Liver (tissue), 3 donors: Measurements from ENCODE around the gene KRT86.

ENCODE experiments used
- EGR1 ChIP-seq, 2 donors: IDR thresholded peaks; 2 replicates each; pipeline ENCODE4 v1.6.1; 2016 to 2018; ENCODE audit warnings: antibody characterized with exemption in 2 of 2, low read depth in 2 of 2
- GABPA ChIP-seq, 2 donors: IDR thresholded peaks in 1 of 2; conservative IDR thresholded peaks in 1 of 2; 2 replicates each; pipeline ENCODE4 v1.6.1; 2016; ENCODE audit warnings: antibody characterized with exemption in 2 of 2, mild to moderate bottlenecking in 1 of 2, moderate library complexity in 1 of 2
- JUND ChIP-seq, 2 donors: IDR thresholded peaks; 2 replicates each; pipeline ENCODE4 v1.6.1; 2016; ENCODE audit warnings: antibody characterized with exemption in 2 of 2
- RAD21 ChIP-seq, 2 donors: IDR thresholded peaks; 2 replicates each; pipeline ENCODE4 v1.6.1; 2016; ENCODE audit warnings: antibody characterized with exemption in 2 of 2, mild to moderate bottlenecking in 2 of 2
- SP1 ChIP-seq: IDR thresholded peaks from 2 replicates; pipeline ENCODE4 v1.6.1; 2018; ENCODE audit warnings: antibody characterized with exemption, mild to moderate bottlenecking
- TAF1 ChIP-seq: conservative IDR thresholded peaks from 2 replicates; pipeline ENCODE4 v1.6.1; 2016; ENCODE audit warnings: antibody characterized with exemption, mild to moderate bottlenecking
- YY1 ChIP-seq: IDR thresholded peaks from 2 replicates; pipeline ENCODE4 v1.6.1; 2016; ENCODE audit warnings: antibody characterized with exemption, mild to moderate bottlenecking
- TF ChIP-seq, protein P1 (sequence below): fragments of 150-350 bp; IDR thresholded peaks from 2 replicates; pipeline ENCODE4 v1.5.1; 2017; ENCODE audit warnings: improper control_type of control experiment, low read depth, low read length; ENCODE audit not compliant: missing input control
- TF ChIP-seq, protein P2 (sequence below): IDR thresholded peaks from 2 replicates; pipeline ENCODE4 v1.6.1; 2016; ENCODE audit warnings: antibody characterized with exemption
- TF ChIP-seq, protein P3 (sequence below): IDR thresholded peaks from 2 replicates; pipeline ENCODE4 v1.6.1; 2016; ENCODE audit warnings: antibody characterized with exemption, mild to moderate bottlenecking
- donor health status: healthy.
- donor health status: healthy.

DNA sequence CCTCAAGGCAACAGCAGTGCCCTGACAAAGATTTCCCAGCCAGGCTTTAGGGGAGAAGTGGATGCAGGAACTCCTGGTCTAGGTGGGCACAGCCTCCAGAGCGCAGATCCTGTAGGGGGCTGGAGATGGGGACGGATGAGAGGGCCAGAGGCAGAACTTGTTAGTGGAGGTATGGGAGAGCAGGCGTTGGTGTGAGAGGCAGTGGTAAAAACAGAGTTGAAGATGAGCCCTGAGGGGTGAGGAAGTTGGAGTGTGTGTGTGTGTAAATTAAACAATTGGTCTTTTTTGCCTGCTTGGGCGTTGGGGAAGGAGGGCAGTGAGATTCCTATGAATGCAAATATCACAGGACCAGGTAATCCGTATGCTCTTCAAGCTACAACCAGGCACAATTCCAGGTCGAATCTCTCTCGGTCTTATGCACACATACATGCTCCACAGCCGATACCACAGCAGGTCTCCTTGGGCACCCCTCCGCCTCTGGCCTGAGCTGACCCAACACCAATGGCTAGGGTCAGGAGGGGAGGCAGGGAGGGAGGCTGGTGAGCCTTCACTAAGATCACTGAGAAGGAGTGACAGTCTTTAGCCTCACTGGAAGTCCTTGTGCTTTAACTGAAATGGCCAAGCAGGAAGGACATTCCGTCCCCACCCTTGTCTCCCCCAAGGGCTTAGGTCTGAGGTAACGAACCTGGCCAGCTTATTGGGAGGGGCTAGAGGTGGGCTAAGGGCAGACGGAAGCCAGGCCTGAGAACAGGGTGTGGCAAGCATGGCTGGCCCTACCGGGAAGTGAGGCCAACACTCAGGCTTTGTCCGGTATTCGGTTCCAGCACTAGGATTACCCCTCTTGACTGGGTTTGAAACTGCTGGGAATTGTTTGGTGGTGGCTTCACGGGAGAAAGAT, 42.9 kb upstream of the KRT86 start:
- TF ChIP-seq, protein P1, sequence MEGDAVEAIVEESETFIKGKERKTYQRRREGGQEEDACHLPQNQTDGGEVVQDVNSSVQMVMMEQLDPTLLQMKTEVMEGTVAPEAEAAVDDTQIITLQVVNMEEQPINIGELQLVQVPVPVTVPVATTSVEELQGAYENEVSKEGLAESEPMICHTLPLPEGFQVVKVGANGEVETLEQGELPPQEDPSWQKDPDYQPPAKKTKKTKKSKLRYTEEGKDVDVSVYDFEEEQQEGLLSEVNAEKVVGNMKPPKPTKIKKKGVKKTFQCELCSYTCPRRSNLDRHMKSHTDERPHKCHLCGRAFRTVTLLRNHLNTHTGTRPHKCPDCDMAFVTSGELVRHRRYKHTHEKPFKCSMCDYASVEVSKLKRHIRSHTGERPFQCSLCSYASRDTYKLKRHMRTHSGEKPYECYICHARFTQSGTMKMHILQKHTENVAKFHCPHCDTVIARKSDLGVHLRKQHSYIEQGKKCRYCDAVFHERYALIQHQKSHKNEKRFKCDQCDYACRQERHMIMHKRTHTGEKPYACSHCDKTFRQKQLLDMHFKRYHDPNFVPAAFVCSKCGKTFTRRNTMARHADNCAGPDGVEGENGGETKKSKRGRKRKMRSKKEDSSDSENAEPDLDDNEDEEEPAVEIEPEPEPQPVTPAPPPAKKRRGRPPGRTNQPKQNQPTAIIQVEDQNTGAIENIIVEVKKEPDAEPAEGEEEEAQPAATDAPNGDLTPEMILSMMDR, result no peak
- no peak for TF ChIP-seq YY1
- no peak for TF ChIP-seq TAF1
- TF ChIP-seq GABPA (IDR thresholded peaks at IDR 0.05 in 1 of 2, conservative IDR thresholded peaks at IDR 0.05 in 1 of 2), result no peak
- no peak for TF ChIP-seq EGR1 (IDR thresholded peaks at IDR 0.05; ENCODE audit: low read depth in 2 of 2)
- TF ChIP-seq RAD21 (IDR thresholded peaks at IDR 0.05), result no peak
- no peak for TF ChIP-seq SP1
- TF ChIP-seq, protein P2, sequence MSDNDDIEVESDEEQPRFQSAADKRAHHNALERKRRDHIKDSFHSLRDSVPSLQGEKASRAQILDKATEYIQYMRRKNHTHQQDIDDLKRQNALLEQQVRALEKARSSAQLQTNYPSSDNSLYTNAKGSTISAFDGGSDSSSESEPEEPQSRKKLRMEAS, result no peak
- TF ChIP-seq, protein P3, sequence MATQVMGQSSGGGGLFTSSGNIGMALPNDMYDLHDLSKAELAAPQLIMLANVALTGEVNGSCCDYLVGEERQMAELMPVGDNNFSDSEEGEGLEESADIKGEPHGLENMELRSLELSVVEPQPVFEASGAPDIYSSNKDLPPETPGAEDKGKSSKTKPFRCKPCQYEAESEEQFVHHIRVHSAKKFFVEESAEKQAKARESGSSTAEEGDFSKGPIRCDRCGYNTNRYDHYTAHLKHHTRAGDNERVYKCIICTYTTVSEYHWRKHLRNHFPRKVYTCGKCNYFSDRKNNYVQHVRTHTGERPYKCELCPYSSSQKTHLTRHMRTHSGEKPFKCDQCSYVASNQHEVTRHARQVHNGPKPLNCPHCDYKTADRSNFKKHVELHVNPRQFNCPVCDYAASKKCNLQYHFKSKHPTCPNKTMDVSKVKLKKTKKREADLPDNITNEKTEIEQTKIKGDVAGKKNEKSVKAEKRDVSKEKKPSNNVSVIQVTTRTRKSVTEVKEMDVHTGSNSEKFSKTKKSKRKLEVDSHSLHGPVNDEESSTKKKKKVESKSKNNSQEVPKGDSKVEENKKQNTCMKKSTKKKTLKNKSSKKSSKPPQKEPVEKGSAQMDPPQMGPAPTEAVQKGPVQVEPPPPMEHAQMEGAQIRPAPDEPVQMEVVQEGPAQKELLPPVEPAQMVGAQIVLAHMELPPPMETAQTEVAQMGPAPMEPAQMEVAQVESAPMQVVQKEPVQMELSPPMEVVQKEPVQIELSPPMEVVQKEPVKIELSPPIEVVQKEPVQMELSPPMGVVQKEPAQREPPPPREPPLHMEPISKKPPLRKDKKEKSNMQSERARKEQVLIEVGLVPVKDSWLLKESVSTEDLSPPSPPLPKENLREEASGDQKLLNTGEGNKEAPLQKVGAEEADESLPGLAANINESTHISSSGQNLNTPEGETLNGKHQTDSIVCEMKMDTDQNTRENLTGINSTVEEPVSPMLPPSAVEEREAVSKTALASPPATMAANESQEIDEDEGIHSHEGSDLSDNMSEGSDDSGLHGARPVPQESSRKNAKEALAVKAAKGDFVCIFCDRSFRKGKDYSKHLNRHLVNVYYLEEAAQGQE, result no peak
- no peak for TF ChIP-seq JUND (IDR thresholded peaks at IDR 0.05)
